ENCODE data around the gene PDE11A.

The PDE11A gene

GRCh38 chr2:177675350-177675821 is 397.2 kb downstream of the PDE11A start:
- ChIA-PET CTCF (interaction anchor here (0.9 kb wide), 1 partner anchor 19 kb away, joined by 8 read pairs; no protein-coding TSS in a partner anchor), POLR2A (no interaction called here)
- no peak for TF ChIP-seq NFRKB (IDR thresholded peaks at IDR 0.05)
- TF ChIP-seq FOXM1 (IDR thresholded peaks at IDR 0.05; ENCODE audit: borderline replicate concordance) = no peak
- no peak for TF ChIP-seq L3MBTL2 (conservative IDR thresholded peaks at IDR 0.05)
- peak; percentile 84 for TF ChIP-seq PKNOX1 (IDR thresholded peaks at IDR 0.05)
- no peak for DNase-seq (ENCODE audit: extremely low spot score)

- no peak for TF ChIP-seq BHLHE40 (IDR thresholded peaks at IDR 0.05; ENCODE audit: borderline replicate concordance)
- no peak for TF ChIP-seq HDGF (IDR thresholded peaks at IDR 0.05; ENCODE audit: borderline replicate concordance)
- no peak for TF ChIP-seq L3MBTL2 (conservative IDR thresholded peaks at IDR 0.05)
- TF ChIP-seq FOXA1 (IDR thresholded peaks at IDR 0.05) = no peak
- POLR2A ChIA-PET = interaction anchor here (0.6 kb wide), 1 partner anchor 39 kb away, joined by 3 read pairs; no protein-coding TSS in a partner anchor
- CTCF ChIA-PET = no interaction called here
- peak; percentile 27 for DNase-seq (ENCODE audit: extremely low spot score)
These were observed 398.7 kb downstream of the PDE11A start for GRCh38 chr2:177673602-177674595.

- ChIA-PET POLR2A (interaction anchor here (1.2 kb wide), 1 partner anchor 20 kb away, joined by 3 read pairs; no protein-coding TSS in a partner anchor), CTCF (interaction anchor here (0.7 to 1.0 kb wide), 2 partner anchors 8 to 22 kb away, joined by 3 read pairs; no protein-coding TSS in a partner anchor)
- no peak for DNase-seq (ENCODE audit: extremely low spot score)
- no peak for TF ChIP-seq FOXA1 (IDR thresholded peaks at IDR 0.05)
- TF ChIP-seq TARDBP (IDR thresholded peaks at IDR 0.05) = no peak
- no peak for TF ChIP-seq ELF4 (IDR thresholded peaks at IDR 0.05)
- no peak for TF ChIP-seq PKNOX1 (IDR thresholded peaks at IDR 0.05)
- no peak for TF ChIP-seq ZNF384 (IDR thresholded peaks at IDR 0.05)
- no peak for TF ChIP-seq SUZ12 (IDR thresholded peaks at IDR 0.05)
- no peak for TF ChIP-seq LEF1 (IDR thresholded peaks at IDR 0.05; ENCODE audit: borderline replicate concordance)
These were observed 400.9 kb downstream of the PDE11A start for GRCh38 chr2:177671662-177672061.

- TF ChIP-seq ZNF384 (IDR thresholded peaks at IDR 0.05) = no peak
- TF ChIP-seq LEF1 (IDR thresholded peaks at IDR 0.05; ENCODE audit: borderline replicate concordance) = no peak
- TF ChIP-seq NFRKB (IDR thresholded peaks at IDR 0.05) = no peak
- TF ChIP-seq CTBP1 (IDR thresholded peaks at IDR 0.05; ENCODE audit: borderline replicate concordance) = no peak
- TF ChIP-seq L3MBTL2 (conservative IDR thresholded peaks at IDR 0.05) = no peak
- TF ChIP-seq TARDBP (IDR thresholded peaks at IDR 0.05) = no peak
- TF ChIP-seq FOXM1 (IDR thresholded peaks at IDR 0.05; ENCODE audit: borderline replicate concordance) = no peak
- TF ChIP-seq FOXA1 (IDR thresholded peaks at IDR 0.05) = no peak
- no peak for TF ChIP-seq FOXK2 (IDR thresholded peaks at IDR 0.05)
- TF ChIP-seq PKNOX1 (IDR thresholded peaks at IDR 0.05) = no peak
- no peak for TF ChIP-seq BHLHE40 (IDR thresholded peaks at IDR 0.05; ENCODE audit: borderline replicate concordance)
- no peak for TF ChIP-seq HDGF (IDR thresholded peaks at IDR 0.05; ENCODE audit: borderline replicate concordance)
- TF ChIP-seq ARNT (IDR thresholded peaks at IDR 0.05) = no peak
- TF ChIP-seq ELF4 (IDR thresholded peaks at IDR 0.05) = no peak
- no peak for TF ChIP-seq SP1 (IDR thresholded peaks at IDR 0.05)
- TF ChIP-seq SUZ12 (IDR thresholded peaks at IDR 0.05) = no peak
- POLR2A ChIA-PET = interaction anchor here (1.2 kb wide), 1 partner anchor 19 kb away, joined by 3 read pairs; no protein-coding TSS in a partner anchor
- no peak for DNase-seq (ENCODE audit: extremely low spot score)
- CTCF ChIA-PET = interaction anchor here (0.7 to 1.0 kb wide), 2 partner anchors 8 to 21 kb away, joined by 3 read pairs; no protein-coding TSS in a partner anchor
These were observed 401.6 kb downstream of the PDE11A start for GRCh38 chr2:177670791-177671535.

- CTCF ChIA-PET = no interaction called here
- POLR2A ChIA-PET = no interaction called here
- TF ChIP-seq TARDBP (IDR thresholded peaks at IDR 0.05) = no peak
- TF ChIP-seq CTBP1 (IDR thresholded peaks at IDR 0.05; ENCODE audit: borderline replicate concordance) = peak; percentile 48; the same call in 1 of the 2 replicates
- peak; percentile 94 for TF ChIP-seq PKNOX1 (IDR thresholded peaks at IDR 0.05)
- no peak for TF ChIP-seq SUZ12 (IDR thresholded peaks at IDR 0.05)
- TF ChIP-seq ARNT (IDR thresholded peaks at IDR 0.05) = 0 out of 2 replicates have a peak, but pooled peaks have one; percentile 37
- TF ChIP-seq HDGF (IDR thresholded peaks at IDR 0.05; ENCODE audit: borderline replicate concordance) = no peak
- no peak for DNase-seq (ENCODE audit: extremely low spot score)
These were observed 402.8 kb downstream of the PDE11A start for GRCh38 chr2:177669625-177670330.
